ENCODE results near the gene DEF6. TPM values are rescaled to one million over a fixed set of nuclear protein-coding genes. Genes with fewer than 3 reads are reported as not detected.
"Not testable (repeated sequence)": the region's sequence is repeated elsewhere in the genome, so short reads cannot be mapped to it uniquely, and the experiment has no call there.

DEF6 gene
- total RNA-seq, 1 donor: 0.18 TPM

GRCh38 chr6:35298625-35299140 lies 1.1 kb downstream of the DEF6 start:
- H3K4me3 ChIP-seq (ENCODE audit: low read depth, low read length): no peak overlapping the region
- TF ChIP-seq CTCF (IDR thresholded peaks at IDR 0.05; ENCODE audit: insufficient read depth, low read length): no peak
- DNase-seq (ENCODE audit: low read depth): no peak

- TF ChIP-seq CTCF (IDR thresholded peaks at IDR 0.05; ENCODE audit: insufficient read depth, low read length): no peak
- H3K4me3 ChIP-seq (ENCODE audit: low read depth, low read length): no peak overlapping the region
- DNase-seq (ENCODE audit: low read depth): no peak
These were observed 2.1 kb downstream of the DEF6 start for GRCh38 chr6:35299674-35300073.

- no peak for TF ChIP-seq CTCF (IDR thresholded peaks at IDR 0.05; ENCODE audit: insufficient read depth, low read length)
- DNase-seq (ENCODE audit: low read depth): no peak
- no peak overlapping the region for H3K4me3 ChIP-seq (ENCODE audit: low read depth, low read length)
These were observed 3.2 kb downstream of the DEF6 start for GRCh38 chr6:35300848-35301247.

- DNase-seq (ENCODE audit: low read depth): no peak
These were observed 5.1 kb downstream of the DEF6 start for GRCh38 chr6:35302604-35303241.

GRCh38 chr6:35304299-35304698 lies 6.7 kb downstream of the DEF6 start:
- no peak overlapping the region for H3K4me3 ChIP-seq (ENCODE audit: low read depth, low read length)
- DNase-seq (ENCODE audit: low read depth): no peak
- TF ChIP-seq CTCF (IDR thresholded peaks at IDR 0.05; ENCODE audit: insufficient read depth, low read length): no peak

More at GRCh38 chr6:35302604-35303241, 5.1 kb downstream of the DEF6 start:
- H3K4me3 ChIP-seq (ENCODE audit: low read depth, low read length): no peak overlapping the region
- no peak for TF ChIP-seq CTCF (IDR thresholded peaks at IDR 0.05; ENCODE audit: insufficient read depth, low read length)

GRCh38 chr6:35305117-35305516 lies 7.5 kb downstream of the DEF6 start:
- TF ChIP-seq CTCF (IDR thresholded peaks at IDR 0.05; ENCODE audit: insufficient read depth, low read length): no peak
- DNase-seq (ENCODE audit: low read depth): no peak
- no peak overlapping the region for H3K4me3 ChIP-seq (ENCODE audit: low read depth, low read length)

GRCh38 chr6:35307138-35307537 lies 9.5 kb downstream of the DEF6 start:
- not testable (repeated sequence) for H3K4me3 ChIP-seq (ENCODE audit: low read depth, low read length); DNase-seq (ENCODE audit: low read depth)

- not testable (repeated sequence) for DNase-seq (ENCODE audit: low read depth); H3K4me3 ChIP-seq (ENCODE audit: low read depth, low read length)
These were observed 10.9 kb downstream of the DEF6 start for GRCh38 chr6:35308543-35308942.

Data from fibroblast of the aortic adventitia (primary cell).